GM21360 (cell line): ENCODE results near the gene ACTN2.
"Not testable (repeated sequence)": the region's sequence is repeated elsewhere in the genome, so short reads cannot be mapped to it uniquely, and the experiment has no call there.

Experiments used
- ATAC-seq: cut with Tn5 transposase; IDR thresholded peaks from one replicate; pipeline ENCODE4 v1.9.1; 2021; ENCODE audit warnings: mild to moderate bottlenecking, moderate library complexity; ENCODE audit not compliant: unreplicated experiment

ACTN2 gene

GRCh38 chr1:236685917-236686814 is at the start of gene ACTN2:
TSS of gene ACTN2 (plus strand) at chr1:236686499. CDS start at chr1:236686674, 175 bp downstream.
- peak; percentile 89 for ATAC-seq

- ATAC-seq = no peak
Observed at GRCh38 chr1:236638945-236639344, 47.4 kb upstream of the ACTN2 start.

DNA sequence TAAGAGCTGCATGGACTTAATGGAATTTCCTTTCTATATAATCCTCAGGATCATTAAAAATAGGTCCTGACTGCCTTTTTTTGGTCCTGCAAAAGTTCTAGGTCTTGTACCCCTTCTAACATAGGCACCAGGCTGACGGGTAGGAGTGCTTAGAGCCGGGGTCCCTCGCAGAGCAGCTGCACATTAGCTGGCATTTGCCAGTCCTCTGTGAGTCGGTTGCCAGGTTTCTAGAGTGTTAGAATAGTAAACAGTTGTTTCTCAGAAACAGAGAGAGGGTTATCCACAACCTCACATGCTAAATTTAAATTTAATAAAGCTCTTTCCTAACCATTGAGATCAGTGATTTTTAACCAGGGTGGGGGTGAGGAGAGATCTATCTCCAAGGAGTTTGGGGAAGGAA is 46.6 kb upstream of the ACTN2 start:
- ATAC-seq = no peak

DNA sequence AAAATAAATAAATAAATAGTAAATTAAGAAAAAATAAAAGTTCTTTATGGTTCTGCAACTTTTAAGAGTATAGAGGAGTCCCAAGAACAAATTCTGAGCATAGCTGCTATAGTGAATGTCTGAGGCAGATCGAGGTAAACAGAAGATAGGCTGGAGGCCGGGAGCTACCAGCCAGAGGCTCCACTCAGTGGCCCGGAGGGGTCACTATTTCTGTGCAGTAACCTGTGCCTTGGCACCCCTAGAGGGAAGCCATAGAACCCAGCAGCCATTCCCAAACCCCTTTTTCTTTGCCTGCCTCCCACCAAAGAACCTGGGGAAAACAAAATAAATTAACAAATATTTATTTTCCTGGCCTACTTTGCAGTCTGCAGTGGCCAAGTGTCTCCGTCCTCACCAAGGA is 43.5 kb upstream of the ACTN2 start:
- ATAC-seq = no peak

DNA sequence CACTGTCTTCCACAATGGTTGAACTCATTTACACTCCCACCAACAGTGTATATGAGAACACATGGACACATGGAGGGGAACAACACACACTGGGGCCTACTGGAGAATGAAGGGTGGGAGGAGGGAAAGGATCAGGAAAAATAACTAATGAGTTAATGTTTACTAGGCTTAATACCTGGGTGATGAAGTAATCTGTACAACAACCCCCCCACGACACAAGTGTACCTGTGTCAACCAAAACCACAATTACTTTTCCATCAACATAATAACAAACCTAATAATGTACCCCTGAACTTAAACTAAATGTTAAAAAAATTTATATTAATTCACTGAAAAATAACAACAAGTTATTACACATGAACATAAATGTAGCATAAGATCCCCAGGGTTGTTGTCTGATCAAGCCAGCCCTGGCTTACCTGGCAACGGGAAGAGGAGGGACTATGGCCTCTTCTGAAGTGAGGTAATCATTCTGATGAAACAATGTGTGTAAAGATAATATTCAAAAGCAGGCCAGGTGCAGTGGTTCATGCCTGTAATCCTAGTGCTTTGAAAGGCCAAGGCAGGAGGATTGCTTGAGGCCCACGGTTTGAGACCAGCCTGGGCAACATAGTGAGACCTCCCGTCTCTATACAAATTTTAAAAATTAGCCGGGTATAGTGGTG is 41.2 kb upstream of the ACTN2 start:
- no peak for ATAC-seq

DNA sequence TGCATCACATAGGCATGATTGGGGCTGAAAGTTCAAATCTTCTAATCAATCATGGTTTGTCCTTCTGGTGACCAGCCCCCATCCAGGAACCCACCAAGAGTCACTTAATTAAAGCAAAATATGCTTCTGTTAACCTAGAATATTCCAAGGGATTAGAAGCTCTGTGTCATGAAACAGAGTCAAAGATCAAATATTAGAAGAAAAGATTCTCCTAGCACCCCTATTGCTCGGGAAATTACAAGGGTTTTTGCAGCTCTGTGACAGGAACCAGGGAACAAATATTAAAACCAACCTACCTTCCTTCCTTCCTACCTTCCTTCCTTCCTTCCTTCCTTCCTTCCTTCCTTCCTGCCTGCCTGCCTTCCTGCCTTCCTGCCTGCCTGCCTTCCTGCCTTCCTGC is 31.8 kb upstream of the ACTN2 start:
- no peak for ATAC-seq

- ATAC-seq = no peak
Observed at GRCh38 chr1:236654957-236655356, 31.3 kb upstream of the ACTN2 start.

- no peak for ATAC-seq
Observed at GRCh38 chr1:236657398-236657797, 28.9 kb upstream of the ACTN2 start.

DNA sequence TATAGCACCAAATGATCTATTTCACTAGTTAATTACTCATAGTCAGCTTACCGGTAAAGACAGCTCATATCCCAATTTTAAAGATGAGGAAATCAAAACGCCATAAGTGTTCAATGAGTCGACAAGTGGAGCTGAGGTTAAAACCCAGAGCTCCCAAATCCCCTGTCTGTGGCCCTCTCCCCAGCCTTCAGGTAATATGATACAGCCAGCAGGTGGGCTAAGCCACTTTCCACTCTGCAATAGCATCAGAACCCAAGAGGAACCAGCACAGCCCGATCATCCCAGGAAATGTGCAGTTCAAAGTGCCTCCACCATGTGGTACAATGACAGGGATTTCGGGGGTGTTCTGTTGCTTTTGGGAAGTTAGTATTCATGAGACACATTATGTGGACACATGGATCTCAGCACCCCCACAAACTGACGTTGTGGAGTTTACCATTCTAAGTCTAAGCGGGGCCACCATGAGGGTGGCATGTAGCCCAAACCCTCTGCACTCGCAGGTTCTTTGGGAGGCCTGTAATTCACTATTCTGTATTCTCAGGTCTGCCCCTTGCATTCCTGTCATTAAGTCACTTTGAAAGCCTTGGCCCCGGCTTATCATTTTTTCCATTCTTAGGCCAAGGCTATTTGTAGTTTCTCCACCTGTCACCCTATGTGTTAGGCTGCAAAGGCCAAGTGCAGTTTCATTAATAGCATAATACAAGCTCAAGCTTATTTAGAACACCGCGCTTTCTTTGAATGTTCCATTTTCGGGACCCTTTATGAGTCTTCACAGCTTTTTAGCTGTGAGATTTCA is 26.3 kb upstream of the ACTN2 start:
- ATAC-seq = no peak

- ATAC-seq = no peak
Observed at GRCh38 chr1:236663934-236664333, 22.4 kb upstream of the ACTN2 start.

GRCh38 chr1:236668909-236669308 is 17.4 kb upstream of the ACTN2 start:
- ATAC-seq = not testable (repeated sequence)

DNA sequence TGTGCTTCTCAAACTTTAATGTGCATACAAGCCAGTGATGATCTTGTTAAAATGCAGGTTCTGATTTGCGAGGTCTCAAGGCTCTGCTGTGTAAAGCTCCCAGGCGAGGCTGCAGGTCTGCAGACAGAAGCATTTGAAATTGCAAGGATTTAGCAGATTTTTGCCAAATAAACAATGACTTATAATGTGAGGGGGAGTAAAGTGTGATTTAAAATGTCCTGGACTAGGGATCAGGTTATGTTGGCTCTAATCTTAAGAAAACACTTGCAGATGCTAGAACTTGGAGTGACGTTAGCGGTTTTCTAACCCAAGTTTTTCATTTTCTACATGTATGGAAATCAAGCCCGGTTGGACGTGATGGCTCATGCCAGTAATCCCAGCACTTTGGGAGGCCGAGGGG is 16.2 kb upstream of the ACTN2 start:
- no peak for ATAC-seq

- ATAC-seq = no peak
Observed at GRCh38 chr1:236673289-236673919, 12.9 kb upstream of the ACTN2 start.

DNA sequence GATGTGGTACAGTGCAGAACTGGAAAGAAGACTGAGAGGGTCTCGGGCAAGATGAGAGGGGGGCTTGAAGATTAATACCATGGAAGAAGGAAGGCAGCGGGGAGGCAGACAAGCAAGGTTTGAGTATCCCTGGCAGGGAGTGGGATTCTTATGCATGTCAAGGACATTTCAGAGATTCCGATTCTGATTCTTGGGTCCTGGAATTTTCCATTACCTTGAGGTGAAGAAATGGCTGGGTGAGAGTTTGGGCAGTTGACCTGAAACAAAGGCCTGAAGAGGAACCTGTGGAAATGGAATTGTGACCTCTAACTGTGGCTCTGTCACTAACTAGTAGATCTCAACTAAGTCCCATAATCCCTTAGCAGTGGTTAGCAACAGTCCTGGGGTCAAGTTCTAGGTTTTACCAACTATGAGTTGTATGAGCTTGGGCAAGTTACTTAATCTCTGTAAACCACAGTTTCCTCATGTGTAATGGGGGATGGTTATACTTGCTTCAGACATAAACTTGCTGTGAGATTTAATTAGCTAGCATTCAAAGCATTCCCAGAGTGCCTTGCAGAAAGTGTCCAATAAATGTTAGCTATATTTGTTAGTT is 8.6 kb upstream of the ACTN2 start:
- no peak for ATAC-seq

DNA sequence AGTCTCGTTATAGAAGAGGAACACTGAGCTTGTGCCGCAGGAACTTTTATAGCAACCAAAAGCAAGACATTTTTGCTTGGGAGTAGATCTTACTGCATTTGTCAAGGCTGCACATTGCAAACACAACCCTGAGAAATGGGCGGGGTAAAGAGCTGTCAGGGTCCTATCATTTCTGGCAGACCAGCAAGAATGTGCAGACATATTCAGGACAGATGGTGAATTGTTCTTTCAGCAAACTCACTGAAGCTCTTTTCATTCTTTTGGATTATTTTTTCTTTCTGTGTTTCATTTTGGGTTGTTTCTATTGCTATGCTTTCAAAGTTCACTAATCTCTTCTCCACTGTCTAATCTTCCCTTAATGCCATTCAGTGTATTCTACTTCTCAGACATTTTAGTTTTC is 5.1 kb upstream of the ACTN2 start:
- ATAC-seq = no peak

DNA sequence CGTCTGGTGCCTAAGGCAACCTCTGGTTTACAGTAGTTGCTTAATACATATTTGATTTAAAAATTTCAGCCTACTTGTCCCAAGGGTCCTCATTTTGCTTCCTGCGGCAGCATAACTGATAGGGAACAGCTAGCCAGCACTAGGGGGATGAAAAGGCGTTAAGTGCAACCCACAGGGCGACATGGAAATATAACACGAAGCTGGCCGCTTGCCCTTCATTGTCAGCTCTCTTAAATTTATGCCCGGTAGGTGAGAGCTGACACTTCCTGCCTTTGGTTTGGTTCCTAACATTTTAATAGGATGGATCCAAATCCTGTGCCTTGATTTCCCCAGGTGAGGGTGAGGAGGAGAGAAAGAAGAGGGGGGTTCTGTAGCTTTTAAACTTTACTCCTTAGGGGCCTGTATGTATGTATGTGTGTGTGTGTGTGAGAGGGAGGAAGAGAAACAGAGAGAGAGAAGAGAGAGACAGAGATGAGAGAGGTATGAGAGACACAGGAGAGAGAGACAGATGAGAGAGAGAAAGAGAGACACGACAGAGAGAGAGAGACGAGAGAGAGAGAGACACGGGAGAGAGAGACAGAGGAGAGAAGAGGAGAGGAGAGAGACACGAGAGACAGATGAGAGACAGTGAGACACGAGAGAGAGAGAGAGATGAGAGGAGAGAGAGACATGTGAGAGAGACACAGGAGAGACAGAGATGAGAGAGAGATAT is 938 bp upstream of the ACTN2 start:
- ATAC-seq = no peak

DNA sequence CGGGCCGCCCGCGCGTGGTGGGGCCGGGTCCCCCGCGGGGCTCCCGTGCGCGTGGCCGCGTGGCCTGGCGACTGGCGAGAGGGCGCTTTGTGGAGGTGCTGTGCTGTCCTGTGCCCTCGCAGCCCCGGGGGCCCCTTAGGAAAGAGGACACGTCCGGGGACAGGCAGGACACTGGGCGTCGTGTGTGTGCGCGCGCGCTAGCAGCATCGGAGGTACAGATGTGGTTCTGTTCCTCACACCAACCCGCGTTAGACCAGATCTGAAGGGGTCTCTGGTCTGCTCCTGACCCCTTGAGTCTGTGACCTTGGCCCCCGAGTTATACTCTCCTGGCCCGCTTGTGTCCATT is 489 bp downstream of the ACTN2 start:
- ATAC-seq = no peak

DNA sequence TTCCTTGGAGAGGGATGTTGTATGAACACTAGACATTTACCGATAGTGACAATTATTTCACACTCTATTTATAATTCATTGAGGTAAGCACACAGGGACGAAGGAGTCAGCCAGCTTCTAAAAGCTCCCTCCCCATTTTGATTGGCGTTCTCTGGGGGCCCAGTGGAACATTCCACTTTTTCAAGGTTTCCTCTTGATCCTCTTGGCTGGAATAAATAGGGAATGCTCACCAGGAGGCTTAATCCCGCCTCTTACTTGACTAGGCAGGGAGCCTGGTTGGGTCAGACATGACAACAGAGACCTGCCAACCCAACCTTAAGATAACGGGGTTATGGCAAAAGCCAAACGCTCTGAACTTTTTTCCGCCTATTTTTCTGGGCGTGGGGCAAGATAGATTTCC is 974 bp downstream of the ACTN2 start:
- no peak for ATAC-seq

GRCh38 chr1:236688705-236689104 is 2.4 kb downstream of the ACTN2 start:
- no peak for ATAC-seq
